Gastrocnemius medialis (tissue), 4 donors: ENCODE measurements around the gene MTMR12.

Source experiments
- CTCF ChIP-seq, 5 experiments: fragments of 450-650 bp in 3 of 5; fragments of 200-600 bp in 2 of 5; sonication (generic) in 2 of 5; IDR thresholded peaks in 4 of 5; conservative IDR thresholded peaks in 1 of 5; 1 replicate in 4 of 5; 2 replicates in 1 of 5; pipeline ENCODE4 v1.5.1; 2016 to 2019; ENCODE audit warnings: antibody characterized with exemption in 5 of 5, mild to moderate bottlenecking in 3 of 5, moderate library complexity in 3 of 5
- POLR2A ChIP-seq, 2 donors: fragments of 450-650 bp; IDR thresholded peaks; one replicate each; pipeline ENCODE4 v1.6.1; 2017; ENCODE audit warnings: antibody characterized with exemption in 2 of 2, mild to moderate bottlenecking in 2 of 2, moderate library complexity in 2 of 2

- no peak for TF ChIP-seq CTCF (IDR thresholded peaks at IDR 0.05 in 4 of 5, conservative IDR thresholded peaks at IDR 0.05 in 1 of 5)
- TF ChIP-seq POLR2A (IDR thresholded peaks at IDR 0.05) = no peak
These were observed 36.4 kb downstream of the MTMR12 start for GRCh38 chr5:32276173-32276853.
